MM.1S (cell line): ENCODE data around the gene ZNF280B.

ENCODE experiments used
- EZH2 ChIP-seq: fragments of 300-600 bp; sonication (generic); optimal IDR thresholded peaks from 2 replicates; pipeline ENCODE3; 2017; ENCODE audit warnings: low read depth, mild to moderate bottlenecking, antibody characterized with exemption, low read length, mixed read lengths
- TF ChIP-seq, protein P1 (sequence below): fragments of 300-600 bp; sonication (generic); IDR thresholded peaks from 2 replicates; pipeline ENCODE4 v1.5.1; 2016; ENCODE audit warnings: antibody characterized with exemption, low read length, mixed read lengths

GRCh38 chr22:22484023-22484422 lies 24.5 kb downstream of the ZNF280B start:
- TF ChIP-seq, protein P1, sequence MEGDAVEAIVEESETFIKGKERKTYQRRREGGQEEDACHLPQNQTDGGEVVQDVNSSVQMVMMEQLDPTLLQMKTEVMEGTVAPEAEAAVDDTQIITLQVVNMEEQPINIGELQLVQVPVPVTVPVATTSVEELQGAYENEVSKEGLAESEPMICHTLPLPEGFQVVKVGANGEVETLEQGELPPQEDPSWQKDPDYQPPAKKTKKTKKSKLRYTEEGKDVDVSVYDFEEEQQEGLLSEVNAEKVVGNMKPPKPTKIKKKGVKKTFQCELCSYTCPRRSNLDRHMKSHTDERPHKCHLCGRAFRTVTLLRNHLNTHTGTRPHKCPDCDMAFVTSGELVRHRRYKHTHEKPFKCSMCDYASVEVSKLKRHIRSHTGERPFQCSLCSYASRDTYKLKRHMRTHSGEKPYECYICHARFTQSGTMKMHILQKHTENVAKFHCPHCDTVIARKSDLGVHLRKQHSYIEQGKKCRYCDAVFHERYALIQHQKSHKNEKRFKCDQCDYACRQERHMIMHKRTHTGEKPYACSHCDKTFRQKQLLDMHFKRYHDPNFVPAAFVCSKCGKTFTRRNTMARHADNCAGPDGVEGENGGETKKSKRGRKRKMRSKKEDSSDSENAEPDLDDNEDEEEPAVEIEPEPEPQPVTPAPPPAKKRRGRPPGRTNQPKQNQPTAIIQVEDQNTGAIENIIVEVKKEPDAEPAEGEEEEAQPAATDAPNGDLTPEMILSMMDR = no peak
- no peak for TF ChIP-seq EZH2
